Activated CD4-positive, alpha-beta memory T cell treated with anti-CD3 and anti-CD28 coated beads for 36 hours (primary cell): ENCODE data around the gene LPO. TPM values are rescaled to one million over a fixed set of nuclear protein-coding genes. Genes with fewer than 3 reads are reported as not detected.

Experiments
- CTCF ChIA-PET: fragments of 350-600 bp; sonication (Branson Sonifier 250); formaldehyde crosslinking; loops from one replicate; lab custom pipeline; 2021; ENCODE audit warnings: antibody characterized with exemption, inconsistent platforms; lab: Charles Lee
- POLR2A ChIA-PET: fragments of 350-600 bp; sonication (Branson Sonifier 250); formaldehyde crosslinking; loops from one replicate; lab custom pipeline; 2021; ENCODE audit warnings: antibody characterized with exemption; lab: Charles Lee
- DNase-seq: peaks from one replicate; pipeline ENCODE4 v3.0.0-alpha.2; 2020
- H3K27ac Mint-ChIP-seq: one replicate; pipeline ENCODE4 v1.8.0; 2021; ENCODE audit warnings: mixed read lengths
- H3K27me3 Mint-ChIP-seq: one replicate; pipeline ENCODE4 v1.8.0; 2021; ENCODE audit warnings: mixed read lengths
- H3K36me3 Mint-ChIP-seq: one replicate; pipeline ENCODE4 v1.8.0; 2021; ENCODE audit warnings: mixed read lengths
- H3K4me1 Mint-ChIP-seq: one replicate; pipeline ENCODE4 v1.8.0; 2021; ENCODE audit warnings: low read depth, mixed read lengths
- H3K4me3 Mint-ChIP-seq: one replicate; pipeline ENCODE4 v1.8.0; 2021; ENCODE audit warnings: mild to moderate bottlenecking, mixed read lengths
- H3K9me3 Mint-ChIP-seq: one replicate; pipeline ENCODE4 v1.8.0; 2021; ENCODE audit warnings: mixed read lengths
- intact Hi-C: fragments of 100-400 bp; cut with micrococcal nuclease; formaldehyde crosslinking; loops from one replicate; pipeline ENCODE4 v1.15.1; 2023
- total RNA-seq, 2 experiments: library from RNA; stranded (reverse); gene quantifications; one replicate each; pipeline ENCODE4 v1.2.3, GENCODE V29; 2021

The LPO gene
- total RNA-seq, 2 experiments from 2014 or later: not detected

DNA sequence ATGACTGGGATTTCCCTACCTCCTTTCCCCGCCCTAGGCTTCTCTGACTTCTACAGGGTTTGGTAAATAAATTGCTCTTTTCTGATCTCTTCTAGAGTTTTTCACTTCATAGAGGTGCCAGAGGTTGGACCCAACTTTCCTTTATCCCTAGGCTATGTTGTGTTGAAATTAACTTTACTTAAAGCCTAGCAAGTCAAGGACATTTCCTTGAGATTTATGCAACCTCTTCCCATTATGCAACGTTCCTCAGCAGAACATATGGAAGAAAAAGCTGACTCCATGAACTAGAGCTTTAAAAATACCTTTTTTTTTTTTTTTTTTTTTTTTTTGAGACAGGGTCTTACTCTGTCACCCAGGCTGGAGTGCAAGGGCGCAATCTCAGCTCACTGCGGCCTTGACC is 26.9 kb downstream of the LPO start:
- Mint-ChIP-seq H3K27me3 (peaks cover 45% of the 10 kb centered on the region), H3K36me3 (no peaks in the 10 kb centered on the region), H3K27ac (no peak overlapping the region), H3K9me3 (no peaks in the 10 kb centered on the region), H3K4me1 (no peaks in the 10 kb centered on the region), H3K4me3 (no peak overlapping the region)
- intact Hi-C loops: no loop called here
- no peak for DNase-seq
- POLR2A ChIA-PET: no interaction called here
- CTCF ChIA-PET: no interaction called here

DNA sequence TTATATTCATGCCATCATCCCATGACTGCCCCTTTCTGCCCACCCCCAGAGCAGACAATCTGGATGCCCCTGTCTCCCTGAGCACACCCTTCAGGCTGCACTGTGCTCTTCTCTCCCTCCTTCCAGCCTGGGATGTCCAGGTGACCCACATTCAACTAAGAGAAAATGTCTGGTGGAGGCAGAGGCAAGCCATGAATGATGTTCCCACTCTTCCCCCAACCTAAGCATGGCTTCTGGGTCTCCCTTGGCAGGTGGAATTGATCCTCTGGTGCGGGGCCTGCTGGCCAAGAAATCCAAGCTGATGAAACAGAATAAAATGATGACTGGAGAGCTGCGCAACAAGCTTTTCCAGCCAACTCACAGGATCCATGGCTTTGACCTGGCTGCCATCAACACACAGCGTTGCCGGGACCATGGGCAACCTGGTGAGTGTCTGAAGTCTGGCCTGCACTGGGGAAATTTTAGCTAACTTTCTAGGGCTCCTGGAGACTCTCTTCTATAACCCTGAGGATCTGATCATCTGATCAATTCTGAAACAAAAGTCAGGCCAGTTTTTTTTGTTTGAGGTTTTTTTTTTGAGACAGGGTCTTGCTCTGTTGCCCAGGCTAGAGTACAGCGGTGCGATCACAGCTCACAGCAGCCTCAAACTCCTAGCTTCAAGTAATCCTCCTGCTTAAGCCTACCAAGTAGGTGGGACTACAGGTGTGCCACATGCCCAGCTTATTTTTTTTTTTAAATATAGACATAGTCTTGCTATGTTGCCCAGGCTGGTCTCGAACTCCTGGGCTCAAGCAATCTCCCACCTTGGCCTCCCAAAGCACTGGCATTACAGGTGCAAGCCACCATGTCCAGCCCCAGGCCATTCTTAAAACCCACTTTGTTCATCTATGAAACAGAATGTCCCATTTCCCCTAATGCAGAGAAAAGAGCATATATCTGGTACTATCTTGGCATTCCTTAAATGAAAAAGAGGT is 27.8 kb downstream of the LPO start:
- ChIA-PET POLR2A (no interaction called here), CTCF (no interaction called here)
- Mint-ChIP-seq H3K4me1 (no peaks in the 10 kb centered on the region), H3K4me3 (no peak overlapping the region), H3K27ac (no peak overlapping the region), H3K36me3 (no peaks in the 10 kb centered on the region), H3K27me3 (peaks cover 39% of the 10 kb centered on the region), H3K9me3 (no peaks in the 10 kb centered on the region)
- intact Hi-C loops: no loop called here
- DNase-seq: no peak

- intact Hi-C loops: no loop called here
- Mint-ChIP-seq H3K27ac (no peak overlapping the region), H3K4me3 (no peak overlapping the region), H3K9me3 (no peaks in the 10 kb centered on the region), H3K27me3 (peaks cover 30% of the 10 kb centered on the region), H3K4me1 (no peaks in the 10 kb centered on the region), H3K36me3 (no peaks in the 10 kb centered on the region)
- ChIA-PET POLR2A (no interaction called here), CTCF (interaction anchor here (1.0 kb wide), 1 partner anchor 17 kb away, joined by 3 read pairs; no protein-coding TSS in a partner anchor)
- no peak for DNase-seq
These were observed 29.3 kb downstream of the LPO start for GRCh38 chr17:58267347-58268324.

DNA sequence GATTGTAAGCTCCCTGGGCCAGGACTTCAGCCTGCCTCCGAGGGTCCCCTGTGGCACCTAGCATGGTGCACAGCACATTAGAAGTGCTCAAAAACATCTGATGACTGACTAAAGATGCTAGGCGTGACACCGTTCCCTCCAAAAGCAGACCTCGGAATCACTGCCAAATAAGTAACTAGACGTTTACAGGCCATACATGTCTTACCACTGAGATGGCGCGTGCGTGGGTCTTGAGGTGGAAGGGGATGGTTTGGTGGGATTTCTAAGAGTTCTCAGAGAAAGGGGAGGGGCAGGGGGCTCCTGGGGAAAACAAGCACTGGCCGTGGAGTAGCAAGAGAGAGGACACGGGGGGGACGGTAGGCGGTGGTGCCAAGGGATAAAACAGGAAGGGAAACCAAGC is 29.9 kb downstream of the LPO start:
- CTCF ChIA-PET: interaction anchor here (1.0 kb wide), 1 partner anchor 18 kb away, joined by 3 read pairs; no protein-coding TSS in a partner anchor
- Mint-ChIP-seq H3K27ac (no peak overlapping the region), H3K9me3 (no peaks in the 10 kb centered on the region), H3K4me3 (no peak overlapping the region), H3K36me3 (no peaks in the 10 kb centered on the region), H3K4me1 (peaks cover 3% of the 10 kb centered on the region), H3K27me3 (peaks cover 25% of the 10 kb centered on the region)
- intact Hi-C loops: no loop called here
- POLR2A ChIA-PET: no interaction called here
- DNase-seq: no peak

- Mint-ChIP-seq H3K4me3 (no peak overlapping the region), H3K27ac (no peak overlapping the region), H3K9me3 (no peaks in the 10 kb centered on the region), H3K27me3 (peaks cover 22% of the 10 kb centered on the region), H3K4me1 (peaks cover 7% of the 10 kb centered on the region), H3K36me3 (no peaks in the 10 kb centered on the region)
- intact Hi-C loops: no loop called here
- POLR2A ChIA-PET: no interaction called here
- no peak for DNase-seq
- CTCF ChIA-PET: interaction anchor here (1.2 kb wide), 1 partner anchor 19 kb away, joined by 6 read pairs; no protein-coding TSS in a partner anchor
These were observed 30.6 kb downstream of the LPO start for GRCh38 chr17:58268774-58269556.

DNA sequence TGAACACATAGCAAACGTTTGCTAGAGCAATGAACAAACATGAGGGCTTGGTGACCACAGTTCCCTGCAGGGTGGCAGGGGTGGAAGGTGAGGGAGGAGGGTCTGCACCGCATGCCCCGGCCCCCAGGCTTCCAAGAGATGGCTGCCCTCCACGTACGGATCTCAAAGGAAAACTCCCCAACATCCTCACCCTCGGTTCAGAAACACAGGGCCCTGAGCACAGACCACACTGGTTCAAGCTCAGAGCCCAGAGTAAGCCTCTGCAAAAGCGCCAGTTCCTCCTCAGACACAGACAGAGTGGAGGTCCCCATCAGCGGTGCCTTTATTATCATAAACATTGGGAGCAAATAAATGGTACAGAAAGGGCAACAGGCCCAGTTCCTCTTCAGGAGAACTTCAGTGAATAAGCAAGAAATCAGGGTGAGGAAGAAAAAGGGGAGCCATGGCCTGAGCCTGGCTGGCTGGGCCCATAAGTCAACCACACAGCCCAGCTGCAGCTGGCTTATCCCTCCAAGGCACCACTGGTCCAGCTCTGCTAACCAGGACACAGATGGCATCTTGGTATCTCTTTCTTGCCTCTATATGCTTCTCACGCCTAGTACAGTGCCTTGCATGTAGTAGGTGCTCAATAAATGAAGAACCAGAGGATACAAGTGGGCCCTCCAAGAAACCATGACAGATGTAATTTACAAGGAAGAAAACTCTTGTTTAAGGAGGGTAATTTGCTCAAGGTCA is 31.3 kb downstream of the LPO start:
- ChIA-PET POLR2A (no interaction called here), CTCF (interaction anchor here (0.6 to 1.2 kb wide), 2 partner anchors 20 to 90 kb away, joined by 5 to 6 read pairs; no protein-coding TSS in a partner anchor)
- H3K27me3 Mint-ChIP-seq: peaks cover 16% of the 10 kb centered on the region
- H3K27ac Mint-ChIP-seq: no peak overlapping the region
- no peaks in the 10 kb centered on the region for H3K9me3 Mint-ChIP-seq
- H3K4me1 Mint-ChIP-seq: peaks cover 7% of the 10 kb centered on the region
- intact Hi-C loops: no loop called here
- no peak for DNase-seq
- no peaks in the 10 kb centered on the region for H3K36me3 Mint-ChIP-seq
- H3K4me3 Mint-ChIP-seq: no peak overlapping the region

DNA sequence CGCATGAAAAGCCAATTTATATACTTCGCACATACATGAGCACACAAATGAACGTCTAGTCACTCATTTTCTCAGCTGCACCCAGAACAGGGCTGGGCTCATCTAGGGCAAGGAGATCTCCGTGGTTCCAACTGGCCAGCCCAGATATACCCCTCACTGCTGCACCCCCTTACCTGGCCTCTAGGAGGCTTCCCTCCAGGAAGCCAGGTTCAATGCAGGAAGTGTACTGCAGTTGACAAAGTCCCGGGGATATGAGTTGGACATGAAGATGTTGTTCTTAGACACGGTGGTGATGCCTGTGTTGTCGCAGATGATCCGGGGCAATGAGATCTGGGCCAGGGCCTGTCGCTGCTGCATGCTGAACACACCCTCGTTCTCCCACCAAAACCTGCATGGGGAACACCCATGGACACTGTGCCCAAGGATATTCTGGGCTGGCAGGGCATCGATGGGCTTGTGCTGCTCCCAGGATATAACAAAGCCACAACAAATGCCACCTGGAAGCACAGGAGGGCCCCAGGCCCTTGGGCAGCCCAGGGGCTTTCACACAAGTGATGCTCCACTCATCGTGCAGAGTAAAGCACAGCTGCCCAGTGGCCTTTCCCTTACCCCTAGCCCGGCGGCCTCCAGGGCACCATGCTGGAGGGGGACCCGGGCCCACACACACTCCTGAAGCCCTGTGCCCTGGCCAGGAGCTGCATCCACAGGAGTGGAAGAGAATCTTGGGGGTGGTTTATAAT is 32.3 kb downstream of the LPO start:
- peaks cover 7% of the 10 kb centered on the region for H3K4me1 Mint-ChIP-seq
- H3K27ac Mint-ChIP-seq: no peak overlapping the region
- intact Hi-C loops: no loop called here
- ChIA-PET CTCF (interaction anchor here (0.6 to 1.2 kb wide), 2 partner anchors 21 to 89 kb away, joined by 5 to 6 read pairs; no protein-coding TSS in a partner anchor), POLR2A (interaction anchor here (0.6 kb wide), 1 partner anchor 938 kb away, joined by 5 read pairs; no protein-coding TSS in a partner anchor)
- H3K9me3 Mint-ChIP-seq: no peaks in the 10 kb centered on the region
- no peak overlapping the region for H3K4me3 Mint-ChIP-seq
- no peaks in the 10 kb centered on the region for H3K36me3 Mint-ChIP-seq
- DNase-seq: no peak
- peaks cover 10% of the 10 kb centered on the region for H3K27me3 Mint-ChIP-seq

DNA sequence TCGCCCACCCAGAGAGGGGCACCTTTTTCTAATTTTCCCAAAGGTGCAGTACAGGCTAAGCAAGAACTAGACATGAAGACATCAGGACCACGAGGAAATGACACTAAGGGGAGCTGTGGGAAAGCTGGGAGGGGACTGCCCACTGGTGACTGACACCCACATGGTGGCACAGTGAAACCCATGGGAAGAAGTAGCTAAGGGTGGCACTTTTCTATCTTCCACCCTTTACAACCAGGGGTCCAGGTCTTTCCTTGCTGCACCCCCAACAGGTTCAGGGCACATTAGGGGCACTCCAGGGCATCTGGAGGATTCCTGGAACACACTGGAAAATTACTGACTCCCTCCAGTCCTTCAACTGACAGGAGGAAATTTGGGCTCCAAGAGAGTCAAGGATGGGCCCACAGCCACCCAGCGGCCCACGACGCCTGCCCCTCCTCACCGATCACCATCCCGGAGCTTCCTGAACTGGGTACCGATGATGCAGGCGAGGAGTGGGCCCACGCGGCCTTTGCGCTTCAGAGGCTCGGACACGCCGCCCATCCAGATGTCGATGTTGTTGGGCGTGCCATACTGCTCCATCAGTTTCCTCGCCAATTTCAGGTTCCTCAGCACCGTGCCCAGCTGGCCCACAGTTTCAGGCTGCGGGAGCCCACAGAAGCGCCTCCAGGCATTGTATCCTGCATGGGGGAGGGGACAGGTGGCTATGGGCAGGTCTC is 33.0 kb downstream of the LPO start:
- H3K4me1 Mint-ChIP-seq: peaks cover 7% of the 10 kb centered on the region
- CTCF ChIA-PET: interaction anchor here (1.0 kb wide), 1 partner anchor 21 kb away, joined by 3 read pairs; no protein-coding TSS in a partner anchor

GRCh38 chr17:58272367-58273280 is 34.2 kb downstream of the LPO start:
- no peak for DNase-seq
- Mint-ChIP-seq H3K27me3 (peaks cover 5% of the 10 kb centered on the region), H3K4me3 (no peak overlapping the region), H3K36me3 (no peaks in the 10 kb centered on the region), H3K9me3 (no peaks in the 10 kb centered on the region), H3K27ac (no peak overlapping the region), H3K4me1 (peaks cover 7% of the 10 kb centered on the region)
- intact Hi-C loops: no loop called here
- CTCF ChIA-PET: no interaction called here
- POLR2A ChIA-PET: no interaction called here

More for the DNA sequence above, 33.0 kb downstream of the LPO start:
- Mint-ChIP-seq H3K27ac (no peak overlapping the region), H3K9me3 (no peaks in the 10 kb centered on the region), H3K36me3 (no peaks in the 10 kb centered on the region), H3K27me3 (peaks cover 5% of the 10 kb centered on the region), H3K4me3 (no peak overlapping the region)
- POLR2A ChIA-PET: interaction anchor here (0.6 kb wide), 1 partner anchor 938 kb away, joined by 5 read pairs; no protein-coding TSS in a partner anchor
- intact Hi-C loops: no loop called here
- DNase-seq: no peak
